Dendritic cell treated with granulocyte-macrophage colony-stimulating factor and Interleukin-4, amounts not matched to agents 40 ng/mL and 50 ng/mL, for 4 days (primary cell): ENCODE data around the gene CLDN24.

Experiments used
- H3K27ac Mint-ChIP-seq: one replicate; pipeline ENCODE4 v1.8.0; 2022; ENCODE audit warnings: mild to moderate bottlenecking, mixed read lengths
- H3K27me3 Mint-ChIP-seq: one replicate; pipeline ENCODE4 v1.8.0; 2022; ENCODE audit warnings: mild to moderate bottlenecking, mixed read lengths
- H3K36me3 Mint-ChIP-seq: one replicate; pipeline ENCODE4 v1.8.0; 2022; ENCODE audit warnings: low read depth, mixed read lengths
- H3K4me1 Mint-ChIP-seq: one replicate; pipeline ENCODE4 v1.8.0; 2022; ENCODE audit warnings: low read depth, mixed read lengths
- H3K4me3 Mint-ChIP-seq: one replicate; pipeline ENCODE4 v1.8.0; 2022; ENCODE audit warnings: mild to moderate bottlenecking, moderate library complexity, mixed read lengths
- H3K9me3 Mint-ChIP-seq: one replicate; pipeline ENCODE4 v1.8.0; 2022; ENCODE audit warnings: mixed read lengths
- intact Hi-C: fragments of 100-400 bp; cut with micrococcal nuclease; formaldehyde crosslinking; loops from one replicate; pipeline ENCODE4 v1.15.0; 2022

CLDN24 gene

GRCh38 chr4:183353557-183353956 lies 31.3 kb upstream of the CLDN24 start:
- Mint-ChIP-seq H3K36me3 (no peaks in the 10 kb centered on the region), H3K9me3 (peaks cover 8% of the 10 kb centered on the region), H3K4me3 (no peak overlapping the region), H3K27ac (no peak overlapping the region), H3K4me1 (peaks cover 19% of the 10 kb centered on the region), H3K27me3 (peaks cover 8% of the 10 kb centered on the region)
- intact Hi-C loops = no loop called here

GRCh38 chr4:183352546-183352945 lies 30.3 kb upstream of the CLDN24 start:
- peaks cover 8% of the 10 kb centered on the region for H3K27me3 Mint-ChIP-seq
- peaks cover 29% of the 10 kb centered on the region for H3K4me1 Mint-ChIP-seq
- no peak overlapping the region for H3K27ac Mint-ChIP-seq
- H3K4me3 Mint-ChIP-seq = no peak overlapping the region
- peaks cover 8% of the 10 kb centered on the region for H3K9me3 Mint-ChIP-seq
- H3K36me3 Mint-ChIP-seq = no peaks in the 10 kb centered on the region
- intact Hi-C loops = no loop called here

- intact Hi-C loops = no loop called here
- H3K27ac Mint-ChIP-seq = peak overlapping the region; percentile 70
- no peak overlapping the region for H3K4me3 Mint-ChIP-seq
- H3K36me3 Mint-ChIP-seq = no peaks in the 10 kb centered on the region
- peaks cover 31% of the 10 kb centered on the region for H3K4me1 Mint-ChIP-seq
- H3K27me3 Mint-ChIP-seq = peaks cover 8% of the 10 kb centered on the region
- peaks cover 8% of the 10 kb centered on the region for H3K9me3 Mint-ChIP-seq
These were observed 28.3 kb upstream of the CLDN24 start for GRCh38 chr4:183350317-183351071.

GRCh38 chr4:183349673-183350072 lies 27.4 kb upstream of the CLDN24 start:
- H3K36me3 Mint-ChIP-seq = no peaks in the 10 kb centered on the region
- H3K4me1 Mint-ChIP-seq = peaks cover 31% of the 10 kb centered on the region
- peak overlapping the region; percentile 84 for H3K27ac Mint-ChIP-seq
- H3K27me3 Mint-ChIP-seq = peaks cover 8% of the 10 kb centered on the region
- intact Hi-C loops = loop anchor here (1.0 to 5.0 kb wide), 3 partner anchors 49 to 432 kb away; partner anchors contain the start of genes DCTD and WWC2
- peaks cover 8% of the 10 kb centered on the region for H3K9me3 Mint-ChIP-seq
- H3K4me3 Mint-ChIP-seq = no peak overlapping the region

GRCh38 chr4:183348706-183349659 lies 26.8 kb upstream of the CLDN24 start:
- Mint-ChIP-seq H3K9me3 (peaks cover 8% of the 10 kb centered on the region), H3K36me3 (no peaks in the 10 kb centered on the region), H3K4me1 (peaks cover 31% of the 10 kb centered on the region), H3K4me3 (no peak overlapping the region), H3K27me3 (peaks cover 10% of the 10 kb centered on the region), H3K27ac (peak overlapping the region; percentile 84)
- intact Hi-C loops = loop anchor here (1.0 to 5.0 kb wide), 3 partner anchors 49 to 432 kb away; partner anchors contain the start of genes DCTD and WWC2

- Mint-ChIP-seq H3K4me3 (no peak overlapping the region), H3K4me1 (peaks cover 33% of the 10 kb centered on the region), H3K36me3 (no peaks in the 10 kb centered on the region), H3K27me3 (peaks cover 16% of the 10 kb centered on the region), H3K27ac (peak overlapping the region; percentile 84), H3K9me3 (peaks cover 8% of the 10 kb centered on the region)
- intact Hi-C loops = loop anchor here (2.0 to 5.0 kb wide), 2 partner anchors 249 to 431 kb away; partner anchors contain the start of genes DCTD and WWC2
These were observed 25.9 kb upstream of the CLDN24 start for GRCh38 chr4:183348136-183348535.

- intact Hi-C loops = loop anchor here (5.0 kb wide), 1 partner anchor 430 kb away; the partner anchor contains the start of gene DCTD
- H3K4me3 Mint-ChIP-seq = no peak overlapping the region
- H3K27me3 Mint-ChIP-seq = peaks cover 21% of the 10 kb centered on the region
- peak overlapping the region; percentile 84 for H3K27ac Mint-ChIP-seq
- peaks cover 37% of the 10 kb centered on the region for H3K4me1 Mint-ChIP-seq
- H3K9me3 Mint-ChIP-seq = peaks cover 8% of the 10 kb centered on the region
- no peaks in the 10 kb centered on the region for H3K36me3 Mint-ChIP-seq
These were observed 25.3 kb upstream of the CLDN24 start for GRCh38 chr4:183347566-183347965.

- peak overlapping the region; percentile 84 for H3K27ac Mint-ChIP-seq
- peaks cover 25% of the 10 kb centered on the region for H3K27me3 Mint-ChIP-seq
- H3K36me3 Mint-ChIP-seq = no peaks in the 10 kb centered on the region
- intact Hi-C loops = loop anchor here (5.0 kb wide), 1 partner anchor 430 kb away; the partner anchor contains the start of gene DCTD
- H3K4me1 Mint-ChIP-seq = peaks cover 37% of the 10 kb centered on the region
- H3K9me3 Mint-ChIP-seq = peaks cover 8% of the 10 kb centered on the region
- H3K4me3 Mint-ChIP-seq = no peak overlapping the region
These were observed 24.9 kb upstream of the CLDN24 start for GRCh38 chr4:183347146-183347545.

GRCh38 chr4:183345261-183345660 lies 23.0 kb upstream of the CLDN24 start:
- Mint-ChIP-seq H3K4me3 (no peak overlapping the region), H3K27ac (no peak overlapping the region), H3K4me1 (peaks cover 24% of the 10 kb centered on the region), H3K9me3 (peaks cover 3% of the 10 kb centered on the region), H3K27me3 (peaks cover 21% of the 10 kb centered on the region), H3K36me3 (no peaks in the 10 kb centered on the region)
- intact Hi-C loops = loop anchor here (5.0 kb wide), 1 partner anchor 428 kb away; the partner anchor contains the start of gene DCTD

- Mint-ChIP-seq H3K9me3 (no peaks in the 10 kb centered on the region), H3K36me3 (no peaks in the 10 kb centered on the region), H3K27ac (no peak overlapping the region), H3K27me3 (peaks cover 23% of the 10 kb centered on the region), H3K4me1 (peaks cover 22% of the 10 kb centered on the region), H3K4me3 (no peak overlapping the region)
- intact Hi-C loops = loop anchor here (5.0 kb wide), 1 partner anchor 427 kb away; the partner anchor contains the start of gene DCTD
These were observed 22.5 kb upstream of the CLDN24 start for GRCh38 chr4:183344523-183345255.

GRCh38 chr4:183343730-183344129 lies 21.5 kb upstream of the CLDN24 start:
- Mint-ChIP-seq H3K27ac (peak overlapping the region; percentile 44), H3K36me3 (no peaks in the 10 kb centered on the region), H3K4me3 (no peak overlapping the region), H3K9me3 (no peaks in the 10 kb centered on the region), H3K27me3 (peaks cover 26% of the 10 kb centered on the region), H3K4me1 (peaks cover 20% of the 10 kb centered on the region)
- intact Hi-C loops = no loop called here

GRCh38 chr4:183342541-183343533 lies 20.6 kb upstream of the CLDN24 start:
- intact Hi-C loops = no loop called here
- Mint-ChIP-seq H3K9me3 (no peaks in the 10 kb centered on the region), H3K36me3 (no peaks in the 10 kb centered on the region), H3K27ac (peak overlapping the region; percentile 44), H3K4me1 (peaks cover 11% of the 10 kb centered on the region), H3K27me3 (peaks cover 26% of the 10 kb centered on the region), H3K4me3 (peak overlapping the region; percentile 55)
